PC-9 (cell line): ENCODE results near the gene NUB1.

Experiments
- CTCF ChIP-seq: fragments of 200-600 bp; sonication (generic); conservative IDR thresholded peaks from 2 replicates; pipeline ENCODE4 v1.6.1; 2017; ENCODE audit warnings: mixed run types, antibody characterized with exemption, mild to moderate bottlenecking, moderate library complexity
- EZH2 ChIP-seq: fragments of 200-600 bp; sonication (generic); IDR thresholded peaks from 2 replicates; pipeline ENCODE4 v1.8.0; 2017; ENCODE audit warnings: antibody characterized with exemption, low read depth

DNA sequence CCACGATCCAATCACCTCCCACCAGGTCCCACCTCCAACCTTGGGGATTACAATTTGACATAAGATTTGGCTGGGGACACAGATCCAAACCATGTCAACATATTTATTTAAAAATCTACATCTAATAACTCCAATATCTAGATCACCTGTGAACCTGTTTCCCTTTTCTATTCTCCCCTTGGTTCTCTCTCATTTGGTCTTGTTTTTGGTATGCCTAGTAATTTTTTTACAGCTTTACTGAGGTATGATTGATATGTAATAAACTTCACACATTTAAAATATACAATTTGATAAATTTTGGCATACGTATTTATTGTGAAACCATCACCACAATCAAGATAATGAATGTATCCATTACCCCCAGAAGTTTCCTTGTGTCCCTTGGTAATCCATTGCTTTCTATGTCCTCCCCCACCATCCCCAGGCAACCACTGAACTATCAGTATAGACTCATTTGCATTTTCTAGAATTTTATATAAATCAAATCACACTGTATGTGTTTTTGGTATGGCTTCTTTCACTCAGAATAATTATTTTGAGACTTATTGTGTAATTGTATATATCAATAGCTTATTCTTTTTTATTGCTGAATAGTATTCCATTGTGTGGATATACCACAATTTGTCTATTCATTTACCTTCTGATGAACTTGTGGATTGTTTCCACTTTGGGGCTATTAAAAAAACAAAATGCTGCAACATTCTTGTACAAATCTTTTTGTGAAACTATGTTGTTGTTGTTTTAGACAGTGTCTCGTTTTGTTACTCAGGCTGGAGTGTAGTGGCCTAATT, 45.2 kb upstream of the NUB1 start:
- TF ChIP-seq CTCF (no peak), EZH2 (no peak)
